Omental fat pad (tissue), 4 donors: ENCODE data around the gene SLC9A9. TPM values are rescaled to one million over a fixed set of nuclear protein-coding genes. Genes with fewer than 3 reads are reported as not detected.

Experiments
- ATAC-seq: fragments of 150-250 bp; one replicate; pipeline ENCODE4 v1.9.1; 2016; ENCODE audit warnings: mild to moderate bottlenecking, moderate library complexity; ENCODE audit not compliant: low FRiP score
- DNase-seq: peaks from one replicate; pipeline ENCODE4 v3.0.0-alpha.2; 2019; ENCODE audit warnings: low spot score
- CTCF ChIP-seq, 3 donors: fragments of 450-650 bp; IDR thresholded peaks; one replicate each; pipeline ENCODE4 v1.5.1; 2016 to 2017; ENCODE audit warnings: antibody characterized with exemption in 3 of 3, mild to moderate bottlenecking in 3 of 3, moderate library complexity in 2 of 3
- total RNA-seq, 4 donors: library from RNA; depleted of rRNA; stranded (reverse); fragments of >200 nt; gene quantifications; one replicate each; pipeline ENCODE4 v1.1.0, GENCODE V29; 2016

SLC9A9 gene
- total RNA-seq, 4 donors from 2014 or later = 15.5 to 39.6 (median 26.9) TPM

GRCh38 chr3:143402602-143403001, 445.7 kb downstream of the SLC9A9 start:
- ATAC-seq = no peak
- no peak for TF ChIP-seq CTCF (IDR thresholded peaks at IDR 0.05)

GRCh38 chr3:143396790-143397189, 451.5 kb downstream of the SLC9A9 start:
- ATAC-seq (no peak), DNase-seq (no peak)
- no peak for TF ChIP-seq CTCF (IDR thresholded peaks at IDR 0.05)

More at GRCh38 chr3:143402602-143403001, 445.7 kb downstream of the SLC9A9 start:
- no peak for DNase-seq

- DNase-seq (no peak), ATAC-seq (no peak)
- TF ChIP-seq CTCF (IDR thresholded peaks at IDR 0.05) = no peak
Observed at GRCh38 chr3:143389388-143389787, 458.9 kb downstream of the SLC9A9 start.

DNA sequence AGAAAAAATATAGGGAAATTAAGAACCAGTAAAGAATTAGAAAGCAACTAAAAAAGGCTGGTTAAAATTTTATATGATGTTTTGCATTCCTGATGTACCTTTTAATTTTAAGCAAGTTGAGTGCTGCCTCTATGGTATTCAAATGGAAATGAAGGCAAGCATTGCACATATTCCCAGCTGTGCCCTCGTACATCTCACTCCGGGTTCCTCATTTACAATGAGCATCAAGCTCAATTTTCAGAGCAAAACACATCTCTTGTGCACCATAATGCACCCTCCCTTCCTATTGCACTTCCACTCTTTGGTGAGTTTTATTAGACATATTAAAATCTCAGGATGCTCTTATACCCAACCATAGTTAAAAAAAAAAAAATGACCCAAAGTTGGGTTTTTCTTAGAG, 460.8 kb downstream of the SLC9A9 start:
- no peak for TF ChIP-seq CTCF (IDR thresholded peaks at IDR 0.05)
- DNase-seq (no peak), ATAC-seq (no peak)

DNA sequence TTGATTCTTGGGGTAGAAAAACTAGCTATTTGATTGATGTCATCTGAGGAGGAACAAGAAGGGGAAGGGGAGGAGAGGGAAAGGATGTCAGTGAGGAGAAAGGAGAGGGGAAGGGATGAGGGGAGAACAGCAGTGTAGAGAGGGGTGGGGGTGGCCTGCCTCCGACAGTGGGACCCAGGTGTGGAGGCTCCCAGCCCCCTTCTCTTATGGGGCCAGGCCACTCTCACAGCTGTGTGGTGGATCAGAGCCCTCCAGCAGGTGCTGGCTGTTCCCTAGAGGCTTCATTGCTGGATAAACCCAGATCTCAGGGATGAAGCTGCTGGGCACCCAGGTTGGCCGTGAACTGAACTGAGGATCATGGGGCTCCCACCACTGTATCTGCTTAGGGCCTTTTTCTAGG, 464.2 kb downstream of the SLC9A9 start:
- ATAC-seq = no peak
- TF ChIP-seq CTCF (IDR thresholded peaks at IDR 0.05) = no peak
- DNase-seq = no peak

DNA sequence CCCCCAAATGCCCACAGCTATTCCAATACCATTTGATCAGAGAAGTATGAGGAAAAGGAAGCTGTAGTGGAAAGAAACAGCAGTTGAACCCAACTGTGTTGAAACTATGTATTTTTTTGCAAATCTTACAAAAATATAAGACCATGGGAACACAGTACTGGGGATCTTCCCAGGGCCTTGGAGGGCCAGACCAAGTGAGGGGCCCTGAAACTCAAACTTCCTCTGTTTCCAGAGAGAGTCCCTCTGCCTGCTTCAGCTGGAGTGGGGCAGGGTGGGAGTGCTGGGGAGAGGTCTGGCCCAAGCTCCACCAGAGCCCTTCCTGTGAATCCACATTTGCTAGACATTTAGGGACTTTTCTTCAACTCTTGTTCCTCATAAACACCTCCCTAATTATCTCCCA, 464.8 kb downstream of the SLC9A9 start:
- no peak for ATAC-seq

More for the DNA sequence above, 464.8 kb downstream of the SLC9A9 start:
- DNase-seq = no peak
- no peak for TF ChIP-seq CTCF (IDR thresholded peaks at IDR 0.05)
